Activated T-cell treated with anti-CD3 and anti-CD28 coated beads for 48 hours (primary cell): ENCODE results near the gene ZNF506.
A peak's percentile ranks its signal among the peaks of the same experiment; 100 is the strongest.
"Not testable (repeated sequence)": the region's sequence is repeated elsewhere in the genome, so short reads cannot be mapped to it uniquely, and the experiment has no call there.

Source experiments
- DNase-seq: peaks from one replicate; pipeline ENCODE4 v3.0.0-alpha.2; 2020; ENCODE audit warnings: low read depth

Gene ZNF506

DNA sequence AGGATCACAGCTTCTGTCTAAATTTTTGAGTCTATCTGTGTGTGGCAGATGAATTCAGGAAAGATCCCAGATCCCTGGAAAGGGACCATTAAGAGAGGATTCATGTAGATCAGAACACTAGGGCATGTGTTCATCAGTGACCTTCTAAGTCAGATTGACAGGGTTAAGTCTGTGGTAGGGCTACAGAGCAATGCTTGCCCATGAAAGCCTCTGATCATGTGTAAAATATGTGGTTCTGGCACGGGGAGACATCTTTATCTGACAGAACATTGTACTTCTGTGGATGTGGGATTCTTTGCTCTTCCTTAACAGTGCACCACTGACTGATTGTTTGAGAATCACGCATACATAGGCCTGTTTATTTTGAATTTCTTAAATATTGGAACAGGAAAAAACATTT is 42.9 kb downstream of the ZNF506 start:
- DNase-seq: no peak

- DNase-seq: no peak
Measured at GRCh38 chr19:19777692-19778091, 43.9 kb downstream of the ZNF506 start.

- peak; percentile 89 for DNase-seq
Measured at GRCh38 chr19:19776206-19777008, 45.1 kb downstream of the ZNF506 start.

GRCh38 chr19:19775891-19776205 is 45.7 kb downstream of the ZNF506 start:
- no peak for DNase-seq

- DNase-seq: no peak
Measured at GRCh38 chr19:19774354-19775033, 47.1 kb downstream of the ZNF506 start.

DNA sequence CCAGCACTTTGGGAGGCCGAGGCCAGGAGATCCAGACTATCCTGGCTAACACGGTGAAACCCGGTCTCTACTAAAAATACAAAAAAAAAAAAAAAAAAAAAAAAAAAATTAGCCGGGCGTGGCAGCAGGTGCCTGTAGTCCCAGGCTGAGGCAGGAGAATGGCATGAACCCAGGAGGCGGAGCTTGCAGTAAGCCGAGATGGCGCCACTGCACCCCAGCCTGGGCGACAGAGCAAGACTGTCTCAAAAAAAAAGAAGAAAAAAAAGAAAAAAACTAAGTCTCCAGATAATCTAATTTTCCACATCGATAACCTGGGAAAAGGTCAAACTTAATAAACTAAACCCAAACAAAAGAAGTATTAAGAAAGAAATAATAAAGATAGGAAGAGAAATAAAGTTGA is 49.6 kb downstream of the ZNF506 start:
- not testable (repeated sequence) for DNase-seq

- not testable (repeated sequence) for DNase-seq
Measured at GRCh38 chr19:19769971-19770370, 51.6 kb downstream of the ZNF506 start.

DNA sequence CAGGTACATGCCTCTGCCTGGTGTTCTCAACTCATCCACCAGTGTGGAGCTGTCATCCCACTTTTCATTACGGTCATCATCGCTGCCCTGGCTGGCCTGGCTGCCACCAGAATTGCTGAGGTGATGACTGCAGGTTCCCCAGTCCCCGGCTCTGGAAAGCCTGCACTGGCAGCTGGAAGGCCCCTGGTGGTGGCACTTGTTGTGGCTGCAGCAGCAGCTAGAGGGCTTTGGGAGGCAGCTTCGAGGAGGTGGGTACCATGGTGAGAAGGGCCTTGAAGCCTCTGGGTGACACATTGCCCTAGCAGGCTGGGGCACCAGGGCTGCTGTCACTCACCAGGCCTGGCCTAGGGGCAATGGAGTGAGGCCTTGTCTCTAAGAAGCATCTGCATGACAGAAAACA is 63.4 kb downstream of the ZNF506 start:
- no peak for DNase-seq

GRCh38 chr19:19752760-19753403 is 68.7 kb downstream of the ZNF506 start:
- DNase-seq: no peak

- DNase-seq: no peak
Measured at GRCh38 chr19:19751846-19752245, 69.7 kb downstream of the ZNF506 start.

DNA sequence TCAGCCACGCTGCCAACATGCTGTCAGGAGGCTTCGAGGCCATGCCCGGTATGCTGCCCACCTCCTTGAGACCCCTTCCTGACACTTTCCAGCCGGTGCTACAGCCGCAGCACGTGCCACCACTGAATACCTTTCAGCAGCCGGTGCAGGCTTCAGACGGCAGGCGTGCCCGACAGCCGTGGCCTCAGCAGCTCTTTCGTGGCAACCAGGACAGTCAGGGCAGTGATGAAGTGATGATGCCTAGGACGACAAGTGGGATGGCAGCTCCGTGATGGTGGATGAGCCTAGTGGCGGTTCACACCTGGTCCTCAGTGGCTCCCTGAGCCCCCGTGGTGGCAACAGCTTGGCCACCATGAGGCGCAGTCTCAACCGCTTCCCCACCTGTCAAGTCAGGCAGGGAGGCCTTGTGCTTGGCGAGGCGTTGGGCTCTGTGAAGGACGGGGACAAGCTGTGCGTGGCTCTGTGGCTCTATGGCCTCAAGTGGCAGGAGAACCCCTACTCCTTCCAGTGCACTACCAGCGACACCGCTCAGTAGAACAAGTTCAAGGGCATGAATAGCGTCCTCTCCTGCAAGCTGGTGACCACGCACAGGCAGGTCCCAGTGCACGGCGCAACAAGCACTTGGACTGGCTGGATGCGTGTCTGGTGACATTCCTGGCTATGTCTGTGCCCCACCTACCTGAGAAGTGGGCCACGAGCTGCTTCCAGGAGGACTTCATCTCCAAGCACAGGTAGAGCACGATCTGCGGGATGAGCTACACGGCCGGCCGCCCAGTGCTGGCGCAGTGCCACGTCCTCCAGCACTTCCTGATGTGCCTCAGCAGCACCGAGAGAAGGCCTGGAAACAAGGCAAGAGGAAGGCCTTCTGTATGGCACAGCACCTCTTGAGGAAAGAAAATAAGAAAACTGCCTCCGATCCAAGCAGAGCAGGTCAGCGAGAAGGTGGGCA is 70.4 kb downstream of the ZNF506 start:
- DNase-seq: no peak

DNA sequence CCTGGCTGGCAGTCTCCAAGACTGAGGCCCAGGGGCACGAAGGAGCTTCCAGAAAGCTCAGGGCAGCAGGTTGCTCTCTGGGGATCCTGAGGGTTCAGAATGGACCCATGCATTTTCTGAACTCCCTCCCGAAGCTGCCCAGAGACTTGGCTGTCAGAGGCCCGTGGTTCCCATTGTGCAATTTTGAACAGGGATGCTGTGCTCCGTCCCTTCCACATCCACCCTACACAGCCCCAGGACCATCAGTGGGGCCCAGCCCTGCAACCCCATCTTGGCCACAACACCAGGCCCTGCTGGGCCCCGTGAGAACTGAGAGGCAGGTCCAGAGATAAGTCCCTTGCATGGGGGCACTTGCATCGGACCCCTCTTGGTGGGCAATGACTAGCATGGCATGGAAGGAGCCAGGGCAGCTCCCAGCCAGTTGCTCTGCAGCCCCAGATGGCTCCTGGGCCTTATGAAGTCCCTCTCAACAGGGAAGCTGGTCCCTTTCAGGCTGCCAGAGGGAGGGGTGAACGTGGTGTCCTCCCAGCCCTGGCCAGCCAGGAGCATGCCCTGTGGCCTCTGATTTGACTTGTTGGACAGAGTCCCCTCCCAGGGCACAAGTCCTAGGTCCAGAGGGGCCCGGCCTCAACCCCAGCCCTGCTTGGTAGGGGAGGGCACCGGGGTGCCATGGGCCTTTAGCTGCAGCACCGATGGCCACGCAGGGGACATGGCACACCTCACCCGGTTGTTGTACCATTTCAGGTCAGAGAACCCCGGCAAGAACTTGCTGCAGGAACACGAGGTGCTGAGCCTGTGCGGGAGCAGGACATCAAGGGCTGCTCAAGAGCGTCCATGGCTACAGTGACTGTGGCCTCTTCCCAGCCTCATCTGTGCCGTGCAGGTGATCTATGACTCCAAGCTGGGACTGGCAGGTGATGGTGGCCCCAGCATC is 71.4 kb downstream of the ZNF506 start:
- DNase-seq: no peak

- DNase-seq: no peak
Measured at GRCh38 chr19:19749117-19749907, 72.2 kb downstream of the ZNF506 start.

DNA sequence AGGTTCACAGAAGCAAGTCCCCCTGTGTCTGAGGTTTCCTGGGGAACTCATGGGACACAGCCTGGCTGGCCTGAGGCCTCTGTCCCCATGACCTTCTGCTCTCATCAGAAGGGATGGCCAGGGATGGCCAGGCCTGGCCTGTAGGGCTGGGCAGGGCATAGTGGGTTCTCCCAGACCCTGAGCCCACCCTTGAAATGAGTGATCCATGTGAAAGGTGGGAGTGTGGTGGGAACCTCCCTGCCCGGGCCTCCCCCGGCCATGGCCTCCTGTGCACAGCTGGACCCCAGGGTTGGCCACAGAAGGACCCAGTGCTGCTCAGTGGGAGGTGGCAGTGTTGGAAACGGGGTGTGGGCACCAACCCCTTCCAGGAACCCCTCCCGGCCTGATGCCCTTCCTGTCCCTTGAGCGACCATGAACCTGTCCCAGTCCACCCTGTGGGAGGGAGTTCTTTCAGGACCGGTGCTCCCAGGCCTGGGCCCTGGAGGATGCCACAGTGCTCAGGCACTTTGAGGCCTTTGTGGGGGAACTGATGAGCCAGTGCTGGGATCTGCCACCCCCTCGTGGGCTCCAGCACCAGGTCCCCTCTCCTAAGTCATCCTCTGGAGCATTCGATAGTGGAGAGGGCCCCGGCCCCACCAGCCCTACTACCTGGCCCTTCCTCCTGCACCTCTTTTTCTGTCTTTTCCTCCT is 73.2 kb downstream of the ZNF506 start:
- no peak for DNase-seq

GRCh38 chr19:19747357-19748220 is 74.0 kb downstream of the ZNF506 start:
- DNase-seq: no peak

GRCh38 chr19:19746286-19747213 is 75.0 kb downstream of the ZNF506 start:
- no peak for DNase-seq

DNA sequence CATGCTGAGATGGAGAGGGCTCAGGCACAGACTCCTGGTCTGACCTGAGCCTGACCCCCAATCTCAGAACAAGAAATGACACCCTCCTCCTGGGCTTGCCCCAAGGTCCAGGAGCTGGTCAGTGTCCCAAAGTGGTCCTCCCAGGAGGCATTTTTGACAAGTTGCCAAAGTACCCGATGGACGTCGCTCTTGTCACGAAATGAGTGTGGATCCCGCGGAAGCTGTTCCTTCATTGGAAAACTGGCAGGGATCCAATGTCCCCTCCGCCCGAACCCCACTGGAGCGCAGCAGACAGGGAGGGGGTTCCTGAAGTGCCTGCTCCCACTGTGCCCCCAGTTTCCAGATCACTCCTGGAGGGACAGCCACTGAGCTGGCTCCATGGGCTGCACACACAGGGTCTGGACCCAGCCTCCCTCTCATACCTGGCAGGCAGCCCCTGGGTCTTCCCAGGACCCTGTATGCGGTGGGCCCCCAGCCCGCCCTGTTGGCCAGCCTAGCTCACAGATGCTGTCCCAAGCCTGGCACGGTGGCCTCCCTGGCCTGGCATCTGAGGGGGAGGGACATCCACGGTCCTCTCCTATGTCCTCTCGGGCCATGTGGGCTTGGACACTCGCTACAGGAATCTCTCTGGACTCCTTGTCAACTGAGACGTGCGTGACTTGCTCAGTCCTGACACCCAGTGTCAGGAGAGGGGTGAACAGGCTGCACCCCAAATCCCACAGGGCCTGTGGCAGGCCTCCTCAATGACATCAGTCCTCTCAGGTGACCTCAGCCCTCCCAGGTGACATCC is 75.9 kb downstream of the ZNF506 start:
- no peak for DNase-seq
